ENCODE measurements around the gene ZRANB1. TPM values are rescaled to one million over a fixed set of nuclear protein-coding genes. Genes with fewer than 3 reads are reported as not detected.
A peak's percentile ranks its signal among the peaks of the same experiment; 100 is the strongest.

The ZRANB1 gene
- polyA plus RNA-seq, 1 experiment: 36.9 TPM

DNA sequence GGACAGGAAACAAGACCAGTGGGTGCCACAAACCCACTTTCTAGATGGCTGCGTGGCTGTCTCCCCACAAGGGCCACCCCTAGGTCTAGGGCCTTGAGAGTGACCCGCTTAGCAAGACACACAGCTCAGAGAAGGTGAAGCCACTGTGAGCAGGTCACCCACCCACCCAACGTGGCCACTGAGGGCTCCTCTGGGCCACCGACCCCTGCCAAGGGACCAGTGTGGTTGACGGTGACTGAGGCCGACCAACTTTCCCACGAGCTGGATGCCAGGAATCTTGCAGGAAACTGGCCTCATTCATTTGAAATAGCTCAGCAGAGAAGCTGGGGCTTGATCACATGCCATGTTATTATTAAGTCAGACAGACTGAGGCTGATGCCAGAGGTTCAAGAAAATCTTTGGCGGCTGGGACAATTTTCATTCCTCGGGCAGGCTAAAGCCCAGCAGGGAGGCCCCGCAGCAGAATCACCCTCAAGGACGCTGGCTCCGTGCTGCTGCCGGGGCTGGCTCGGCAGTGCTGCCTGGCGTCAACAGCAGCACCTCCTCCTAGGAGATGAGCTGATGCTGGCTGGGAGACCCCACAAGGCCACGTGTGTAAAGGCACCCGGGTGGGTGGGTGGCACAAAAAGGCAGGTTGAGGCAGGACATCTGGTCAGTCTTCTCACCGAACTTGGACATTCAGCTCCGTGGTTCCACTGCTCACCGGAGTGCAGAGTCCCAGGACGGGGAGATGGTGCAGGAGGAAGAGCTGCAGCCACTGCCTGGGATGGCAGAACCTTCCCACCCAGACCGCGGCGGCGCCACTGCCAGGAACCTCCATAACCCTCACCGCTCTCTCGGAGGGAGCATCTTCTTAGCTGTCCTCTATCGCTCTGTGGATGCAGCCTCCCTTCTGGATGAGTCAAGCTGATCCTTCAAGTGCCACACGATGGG is 57.8 kb downstream of the ZRANB1 start:
- H3K4me3 ChIP-seq (ENCODE audit: low read depth, low read length): no peak overlapping the region
- DNase-seq (ENCODE audit: low read depth, low spot score): peak; percentile 78
- CTCF ChIA-PET: interaction anchor here (0.6 to 3.4 kb wide), 6 partner anchors 11 to 343 kb away, joined by 3 to 16 read pairs (median 3); no protein-coding TSS in a partner anchor

GRCh38 chr10:125000366-125001312 is 58.7 kb downstream of the ZRANB1 start:
- H3K27ac ChIP-seq (ENCODE audit: low read depth, low read length): peak overlapping the region; percentile 77
- no peaks in the 10 kb centered on the region for H3K27me3 ChIP-seq (ENCODE audit: control insufficient read depth, insufficient read depth, low read length)
- TF ChIP-seq, protein P1, sequence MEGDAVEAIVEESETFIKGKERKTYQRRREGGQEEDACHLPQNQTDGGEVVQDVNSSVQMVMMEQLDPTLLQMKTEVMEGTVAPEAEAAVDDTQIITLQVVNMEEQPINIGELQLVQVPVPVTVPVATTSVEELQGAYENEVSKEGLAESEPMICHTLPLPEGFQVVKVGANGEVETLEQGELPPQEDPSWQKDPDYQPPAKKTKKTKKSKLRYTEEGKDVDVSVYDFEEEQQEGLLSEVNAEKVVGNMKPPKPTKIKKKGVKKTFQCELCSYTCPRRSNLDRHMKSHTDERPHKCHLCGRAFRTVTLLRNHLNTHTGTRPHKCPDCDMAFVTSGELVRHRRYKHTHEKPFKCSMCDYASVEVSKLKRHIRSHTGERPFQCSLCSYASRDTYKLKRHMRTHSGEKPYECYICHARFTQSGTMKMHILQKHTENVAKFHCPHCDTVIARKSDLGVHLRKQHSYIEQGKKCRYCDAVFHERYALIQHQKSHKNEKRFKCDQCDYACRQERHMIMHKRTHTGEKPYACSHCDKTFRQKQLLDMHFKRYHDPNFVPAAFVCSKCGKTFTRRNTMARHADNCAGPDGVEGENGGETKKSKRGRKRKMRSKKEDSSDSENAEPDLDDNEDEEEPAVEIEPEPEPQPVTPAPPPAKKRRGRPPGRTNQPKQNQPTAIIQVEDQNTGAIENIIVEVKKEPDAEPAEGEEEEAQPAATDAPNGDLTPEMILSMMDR (IDR thresholded peaks at IDR 0.05; ENCODE audit: low read depth, low read length): peak; percentile 20; the same call in 1 of the 2 replicates
- ChIA-PET CTCF (interaction anchor here (0.6 to 3.4 kb wide), 6 partner anchors 8 to 342 kb away, joined by 3 to 16 read pairs (median 3); no protein-coding TSS in a partner anchor), POLR2A (interaction anchor here (1.0 to 1.7 kb wide), 3 partner anchors 9 to 35 kb away, joined by 3 to 7 read pairs (median 4); no protein-coding TSS in a partner anchor)
- no peak for DNase-seq (ENCODE audit: low read depth, low spot score)
- H3K4me3 ChIP-seq (ENCODE audit: low read depth, low read length): no peak overlapping the region
- no peaks in the 10 kb centered on the region; the same call in 1 of the 2 replicates for H3K9me3 ChIP-seq (ENCODE audit: control insufficient read depth, insufficient read depth, low read length)

More for the DNA sequence above, 57.8 kb downstream of the ZRANB1 start:
- H3K9me3 ChIP-seq (ENCODE audit: control insufficient read depth, insufficient read depth, low read length): no peaks in the 10 kb centered on the region
- TF ChIP-seq, protein P1 (IDR thresholded peaks at IDR 0.05; ENCODE audit: low read depth, low read length): no peak
- POLR2A ChIA-PET: interaction anchor here (0.7 to 1.7 kb wide), 4 partner anchors 10 to 62 kb away, joined by 3 to 7 read pairs (median 4); no protein-coding TSS in a partner anchor
- H3K27ac ChIP-seq (ENCODE audit: low read depth, low read length): peak overlapping the region; percentile 77
- H3K27me3 ChIP-seq (ENCODE audit: control insufficient read depth, insufficient read depth, low read length): no peaks in the 10 kb centered on the region

GRCh38 chr10:125001313-125002046 is 59.6 kb downstream of the ZRANB1 start:
- Histone ChIP-seq H3K4me3 (ENCODE audit: low read depth, low read length) (no peak overlapping the region), H3K27ac (ENCODE audit: low read depth, low read length) (peak overlapping the region; percentile 47), H3K9me3 (ENCODE audit: control insufficient read depth, insufficient read depth, low read length) (no peaks in the 10 kb centered on the region; the same call in 1 of the 2 replicates), H3K27me3 (ENCODE audit: control insufficient read depth, insufficient read depth, low read length) (no peaks in the 10 kb centered on the region)
- ChIA-PET CTCF (interaction anchor here (1.6 to 3.4 kb wide), 2 partner anchors 9 to 46 kb away, joined by 3 to 16 read pairs; no protein-coding TSS in a partner anchor), POLR2A (no interaction called here)
- TF ChIP-seq, protein P1 (IDR thresholded peaks at IDR 0.05; ENCODE audit: low read depth, low read length): no peak
- no peak for DNase-seq (ENCODE audit: low read depth, low spot score)

DNA sequence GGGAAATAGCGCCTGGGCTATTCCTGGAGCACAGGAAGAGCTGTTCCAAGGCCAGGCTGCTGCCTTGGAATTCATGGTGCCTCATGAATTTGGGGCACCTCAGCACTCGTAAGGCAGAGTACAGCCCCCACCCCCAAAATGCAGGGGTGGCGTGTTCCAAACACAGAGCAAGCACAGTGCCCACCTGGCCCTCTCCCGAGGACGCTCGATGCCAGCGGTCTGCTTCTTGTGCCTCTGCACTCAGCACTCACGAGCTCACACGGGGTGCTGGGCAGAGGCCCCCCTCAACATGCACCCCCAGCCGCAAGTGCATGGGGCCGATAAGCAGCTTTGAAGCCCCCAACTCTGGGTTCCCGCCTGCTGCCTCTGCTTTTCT is 60.1 kb downstream of the ZRANB1 start:
- Histone ChIP-seq H3K27me3 (ENCODE audit: control insufficient read depth, insufficient read depth, low read length) (no peaks in the 10 kb centered on the region), H3K9me3 (ENCODE audit: control insufficient read depth, insufficient read depth, low read length) (no peaks in the 10 kb centered on the region; the same call in 1 of the 2 replicates), H3K27ac (ENCODE audit: low read depth, low read length) (no peak overlapping the region), H3K4me3 (ENCODE audit: low read depth, low read length) (no peak overlapping the region)
- no peak for DNase-seq (ENCODE audit: low read depth, low spot score)
- CTCF ChIA-PET: interaction anchor here (1.6 kb wide), 1 partner anchor 10 kb away, joined by 3 read pairs; no protein-coding TSS in a partner anchor
- TF ChIP-seq, protein P1 (IDR thresholded peaks at IDR 0.05; ENCODE audit: low read depth, low read length): no peak
- POLR2A ChIA-PET: no interaction called here
